Measurements from ENCODE around the gene BBOX1.
"Not testable (repeated sequence)": the region's sequence is repeated elsewhere in the genome, so short reads cannot be mapped to it uniquely, and the experiment has no call there.

BBOX1 gene

GRCh38 chr11:27085111-27085510 lies 44.5 kb downstream of the BBOX1 start:
- no peak for TF ChIP-seq ZFX (IDR thresholded peaks at IDR 0.05; ENCODE audit: borderline replicate concordance)
- TF ChIP-seq, protein P1, sequence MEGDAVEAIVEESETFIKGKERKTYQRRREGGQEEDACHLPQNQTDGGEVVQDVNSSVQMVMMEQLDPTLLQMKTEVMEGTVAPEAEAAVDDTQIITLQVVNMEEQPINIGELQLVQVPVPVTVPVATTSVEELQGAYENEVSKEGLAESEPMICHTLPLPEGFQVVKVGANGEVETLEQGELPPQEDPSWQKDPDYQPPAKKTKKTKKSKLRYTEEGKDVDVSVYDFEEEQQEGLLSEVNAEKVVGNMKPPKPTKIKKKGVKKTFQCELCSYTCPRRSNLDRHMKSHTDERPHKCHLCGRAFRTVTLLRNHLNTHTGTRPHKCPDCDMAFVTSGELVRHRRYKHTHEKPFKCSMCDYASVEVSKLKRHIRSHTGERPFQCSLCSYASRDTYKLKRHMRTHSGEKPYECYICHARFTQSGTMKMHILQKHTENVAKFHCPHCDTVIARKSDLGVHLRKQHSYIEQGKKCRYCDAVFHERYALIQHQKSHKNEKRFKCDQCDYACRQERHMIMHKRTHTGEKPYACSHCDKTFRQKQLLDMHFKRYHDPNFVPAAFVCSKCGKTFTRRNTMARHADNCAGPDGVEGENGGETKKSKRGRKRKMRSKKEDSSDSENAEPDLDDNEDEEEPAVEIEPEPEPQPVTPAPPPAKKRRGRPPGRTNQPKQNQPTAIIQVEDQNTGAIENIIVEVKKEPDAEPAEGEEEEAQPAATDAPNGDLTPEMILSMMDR (IDR thresholded peaks at IDR 0.05), result no peak
- H3K27ac ChIP-seq, result no peak overlapping the region

GRCh38 chr11:27085605-27086004 lies 45.0 kb downstream of the BBOX1 start:
- TF ChIP-seq, protein P1 (IDR thresholded peaks at IDR 0.05), result no peak
- TF ChIP-seq ZFX (IDR thresholded peaks at IDR 0.05; ENCODE audit: borderline replicate concordance), result no peak
- H3K27ac ChIP-seq, result no peak overlapping the region

GRCh38 chr11:27087432-27087831 lies 46.8 kb downstream of the BBOX1 start:
- TF ChIP-seq ZFX (IDR thresholded peaks at IDR 0.05; ENCODE audit: borderline replicate concordance), result no peak
- TF ChIP-seq, protein P1 (IDR thresholded peaks at IDR 0.05), result no peak
- H3K27ac ChIP-seq, result no peak overlapping the region

- TF ChIP-seq ZFX (IDR thresholded peaks at IDR 0.05; ENCODE audit: borderline replicate concordance), result no peak
- TF ChIP-seq, protein P1 (IDR thresholded peaks at IDR 0.05), result no peak
- H3K27ac ChIP-seq, result no peak overlapping the region
Observed at GRCh38 chr11:27088353-27088752, 47.7 kb downstream of the BBOX1 start.

DNA sequence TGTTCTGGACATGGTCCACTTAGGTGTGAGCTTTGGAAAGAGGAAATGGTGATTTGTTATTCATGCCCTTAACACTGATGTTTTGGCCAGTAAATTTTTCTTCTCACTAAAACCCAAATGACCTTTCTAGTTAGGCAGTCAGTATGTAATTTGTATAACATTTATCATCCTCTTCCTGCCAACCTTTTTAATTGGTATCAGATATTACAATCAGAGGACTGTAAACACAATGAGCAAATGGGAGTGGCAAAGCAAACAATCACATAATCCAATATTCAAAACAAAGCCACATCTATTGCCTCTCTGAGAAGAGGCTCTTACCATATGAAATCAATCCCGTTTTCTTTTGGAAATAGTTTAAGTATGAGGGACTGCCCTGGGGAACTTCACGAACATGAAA lies 49.1 kb downstream of the BBOX1 start:
- no peak overlapping the region for H3K27ac ChIP-seq
- TF ChIP-seq ZFX (IDR thresholded peaks at IDR 0.05; ENCODE audit: borderline replicate concordance), result no peak
- TF ChIP-seq, protein P1 (IDR thresholded peaks at IDR 0.05), result no peak

GRCh38 chr11:27090357-27090948 lies 49.8 kb downstream of the BBOX1 start:
- H3K27ac ChIP-seq, result not testable (repeated sequence)

DNA sequence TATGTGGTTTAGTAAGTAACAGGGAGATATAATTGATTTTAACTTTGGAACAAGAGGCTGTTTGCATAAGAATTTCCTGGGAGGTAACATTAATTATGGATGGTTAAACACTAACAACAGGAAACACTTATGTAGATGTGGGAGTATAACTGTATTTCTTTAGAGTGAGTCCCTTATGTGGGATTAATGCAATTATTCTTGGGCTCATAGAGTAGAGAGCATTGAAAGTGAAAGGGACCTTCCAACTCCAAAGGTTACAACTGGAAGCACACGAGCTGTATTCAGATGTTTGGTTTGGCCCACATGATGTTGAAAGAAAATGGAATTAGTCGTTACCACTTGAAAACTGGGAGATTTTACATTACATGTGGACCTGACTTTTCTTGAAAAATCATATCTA lies 53.5 kb downstream of the BBOX1 start:
- no peak overlapping the region for H3K27ac ChIP-seq
- TF ChIP-seq ZFX (IDR thresholded peaks at IDR 0.05; ENCODE audit: borderline replicate concordance), result no peak
- TF ChIP-seq, protein P1 (IDR thresholded peaks at IDR 0.05), result no peak

- TF ChIP-seq, protein P1 (IDR thresholded peaks at IDR 0.05), result no peak
- no peak for TF ChIP-seq ZFX (IDR thresholded peaks at IDR 0.05; ENCODE audit: borderline replicate concordance)
- no peak overlapping the region for H3K27ac ChIP-seq
Observed at GRCh38 chr11:27095059-27095458, 54.4 kb downstream of the BBOX1 start.
